NB4 (cell line): ENCODE data around the gene B3GNT7.

Source experiments
- CTCF ChIP-seq: IDR thresholded peaks from one replicate; pipeline ENCODE4 v1.5.1; 2012; ENCODE audit warnings: low read depth, low read length
- MYC ChIP-seq: IDR thresholded peaks from 2 replicates; pipeline ENCODE4 v1.6.1; 2011; ENCODE audit warnings: low read depth, low read length

DNA sequence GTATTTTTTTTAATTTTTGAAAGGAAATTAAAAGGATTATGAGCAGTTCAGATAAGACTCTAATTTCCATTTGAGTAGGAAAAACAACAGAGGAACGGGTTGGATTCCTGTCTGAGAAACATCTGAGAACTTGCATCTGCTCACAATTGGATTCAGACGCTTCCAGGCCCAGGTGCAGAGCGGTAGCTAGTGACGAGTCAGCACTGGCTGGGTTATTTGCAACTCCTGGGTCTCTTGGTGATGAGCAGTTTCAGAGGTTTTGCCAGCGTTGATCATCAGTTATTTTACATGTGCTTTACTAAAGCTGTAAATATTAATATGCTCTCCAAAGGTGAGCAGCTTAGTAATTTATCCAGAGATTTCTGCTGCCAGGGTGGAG, 39.1 kb upstream of the B3GNT7 start:
- TF ChIP-seq CTCF (no peak), MYC (no peak)
